DMS153 treated with DMSO at 0.1 percent for 48 hours (cell line): Measurements from ENCODE around the gene KLHL14.

ENCODE experiments used
- DNase-seq: peaks from one replicate; lab custom pipeline; 2025; ENCODE audit not compliant: unreplicated experiment; lab: John Stamatoyannopoulos, UW

The KLHL14 gene

DNA sequence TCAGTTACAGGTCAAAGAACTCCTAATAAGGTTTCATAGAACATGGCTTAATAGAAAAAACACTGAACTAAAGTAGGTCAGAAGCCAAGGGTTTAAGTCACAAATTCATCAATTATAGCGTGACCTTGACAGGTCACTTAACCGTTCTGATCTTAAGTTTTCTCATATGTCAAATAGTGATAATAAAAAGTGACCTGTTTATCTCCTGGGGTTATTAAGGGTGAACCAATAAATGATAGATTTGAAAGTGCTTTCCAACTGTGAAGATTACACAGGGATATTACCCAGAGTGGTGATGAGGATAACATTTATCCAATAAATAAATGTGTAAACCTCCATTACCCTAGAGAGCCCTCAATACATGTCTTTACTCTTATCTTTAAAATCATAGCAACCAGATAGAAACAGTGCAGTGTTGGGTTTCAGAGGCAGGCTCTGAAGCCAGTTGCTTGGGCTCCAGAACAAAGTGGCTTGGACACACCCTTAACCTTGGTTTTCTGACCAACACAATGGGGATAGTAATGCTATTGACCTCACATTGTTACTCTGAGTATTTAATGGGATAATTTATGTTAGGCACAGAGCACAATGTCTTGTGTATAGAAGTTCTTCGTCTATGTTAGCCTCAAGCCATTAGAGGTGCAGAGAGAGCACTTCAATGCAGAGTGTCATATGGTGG is 48.6 kb downstream of the KLHL14 start:
- peak; percentile 80 for DNase-seq

DNA sequence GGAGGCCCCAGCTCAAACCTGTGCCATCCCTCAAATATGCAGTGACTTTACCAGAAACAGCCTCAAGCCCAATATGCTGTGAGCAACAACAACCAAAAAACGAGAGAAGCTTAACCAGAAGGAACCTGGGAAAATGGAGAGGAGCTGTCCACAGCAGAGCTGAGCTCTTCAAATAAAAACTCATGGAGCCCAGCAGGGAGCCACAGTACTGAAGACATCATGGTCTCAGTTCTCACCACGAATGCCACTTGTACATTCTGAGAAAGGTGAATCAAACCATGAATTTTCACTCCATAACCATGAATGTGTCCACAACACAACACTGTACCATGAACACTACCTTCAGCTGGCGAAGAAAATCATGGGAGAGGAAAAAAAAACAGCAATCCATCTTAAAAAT is 50.5 kb downstream of the KLHL14 start:
- no peak for DNase-seq

DNA sequence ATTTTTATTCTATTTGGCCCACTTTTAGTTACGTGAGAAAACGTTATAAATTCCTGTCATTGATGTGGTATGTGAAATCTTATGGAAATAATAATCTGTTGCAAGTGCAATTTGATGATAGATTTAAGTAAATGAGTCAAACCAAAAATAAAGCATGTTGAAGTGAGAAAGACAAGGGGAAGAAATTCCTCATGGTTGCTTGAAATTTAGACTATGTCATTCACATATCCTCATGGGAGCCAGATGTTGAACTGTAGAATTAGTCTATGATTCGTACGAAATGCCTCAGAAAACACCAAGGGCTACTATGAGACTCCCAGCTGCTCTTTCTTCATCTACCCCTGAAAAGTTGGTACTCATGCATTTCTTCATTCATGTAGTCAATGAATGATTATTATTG is 55.7 kb downstream of the KLHL14 start:
- DNase-seq, result no peak

DNA sequence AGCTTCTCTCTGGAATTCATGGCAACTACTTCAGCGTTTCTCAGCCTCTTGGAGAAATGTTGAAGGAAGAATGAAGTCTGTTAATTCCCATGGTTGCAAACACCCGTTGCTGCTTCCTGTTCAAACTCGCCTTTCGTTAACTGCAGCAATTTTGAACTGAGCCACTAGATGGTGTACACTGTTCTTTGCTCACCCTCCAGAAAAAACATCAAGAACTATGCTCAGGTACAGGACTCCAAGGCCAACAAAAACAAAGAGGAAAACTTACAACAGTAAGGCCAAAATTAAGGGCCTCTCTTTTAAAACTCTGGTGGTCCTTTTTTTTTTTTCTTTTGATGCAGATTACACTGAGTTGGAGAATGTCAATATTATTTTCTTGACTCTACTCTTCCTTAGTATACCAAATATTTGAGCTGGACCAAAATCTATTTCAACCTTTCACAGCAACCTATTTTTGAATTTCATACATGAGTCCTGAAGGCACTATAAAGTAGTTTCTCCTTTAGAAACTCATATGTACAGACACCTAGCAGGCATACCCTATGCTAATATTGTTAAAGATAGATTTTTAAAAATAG is 58.2 kb downstream of the KLHL14 start:
- peak; percentile 75 for DNase-seq

DNA sequence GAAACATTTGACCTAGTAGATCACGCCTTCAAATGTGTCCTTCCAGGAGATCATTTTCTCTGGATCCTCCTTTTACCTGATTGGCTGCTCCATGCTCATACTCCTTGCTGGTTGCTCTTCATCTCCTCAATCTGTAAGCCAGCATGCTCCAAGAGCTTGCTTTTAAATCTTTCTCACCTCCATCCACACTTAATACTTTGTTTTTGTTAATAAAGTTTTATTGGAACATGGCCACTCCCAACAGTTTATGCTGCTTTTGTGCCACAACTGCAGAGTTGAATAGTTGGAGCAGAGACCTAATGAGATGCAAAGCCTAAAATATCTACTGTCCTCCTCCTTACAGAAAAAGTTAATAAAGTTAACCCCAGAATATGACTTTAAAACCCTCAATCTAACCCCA is 60.0 kb downstream of the KLHL14 start:
- no peak for DNase-seq

DNA sequence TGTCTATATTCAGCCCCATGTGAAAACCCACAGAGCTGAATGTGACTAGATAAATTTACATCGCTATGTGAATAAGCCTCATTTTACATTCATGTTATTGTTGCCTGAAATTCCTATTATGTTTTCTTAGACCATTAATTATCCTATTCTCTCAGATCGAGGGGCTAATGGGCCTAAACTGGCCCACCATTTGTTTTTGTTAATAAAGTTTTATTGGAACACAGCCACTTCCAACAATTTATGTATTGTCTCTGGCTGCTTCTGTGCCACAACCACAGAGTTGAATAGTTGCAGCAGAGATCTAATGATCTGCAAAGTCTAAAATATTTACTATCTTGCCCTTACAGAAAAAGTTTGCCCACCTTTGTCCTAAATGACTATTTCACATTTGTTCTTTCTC is 61.0 kb downstream of the KLHL14 start:
- DNase-seq, result no peak

DNA sequence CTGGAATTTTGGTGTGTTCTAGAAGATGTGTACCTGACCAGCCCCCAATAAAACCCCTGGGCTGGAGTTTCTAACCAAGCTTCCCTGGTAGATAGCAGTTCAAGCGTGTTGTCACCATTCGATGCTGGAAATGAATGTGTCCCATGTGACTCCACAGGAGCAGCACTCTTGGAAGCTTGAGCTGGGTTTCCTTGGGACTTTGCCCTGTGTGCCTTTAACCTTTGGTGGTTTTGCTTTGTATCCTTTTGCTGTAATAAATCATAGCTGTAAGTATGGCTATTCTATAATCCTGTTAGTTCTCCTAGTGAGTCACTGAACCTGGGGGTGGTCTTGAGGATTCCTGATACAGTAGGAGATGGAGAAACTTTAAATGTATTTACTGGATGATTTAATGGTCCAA is 65.2 kb downstream of the KLHL14 start:
- DNase-seq, result no peak

DNA sequence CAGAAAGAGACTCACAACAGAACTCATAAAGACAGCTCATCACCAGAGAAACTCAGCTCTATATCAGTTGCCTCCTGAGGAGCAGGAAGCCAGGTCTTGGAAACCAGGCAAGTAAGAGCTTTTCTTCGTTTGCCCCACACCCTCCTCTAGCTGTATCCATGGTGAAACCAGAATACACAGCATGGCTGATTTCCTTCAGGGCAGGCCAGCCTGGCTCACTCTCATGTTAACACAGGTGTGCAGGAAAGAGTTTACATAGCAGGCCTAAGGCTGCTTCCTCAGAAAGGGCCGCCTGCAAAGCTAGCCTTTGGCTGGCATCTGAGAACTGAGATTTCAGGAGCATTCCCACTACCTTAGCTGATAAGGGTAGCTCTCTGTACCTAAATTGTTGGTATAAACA is 65.7 kb downstream of the KLHL14 start:
- DNase-seq, result no peak

DNA sequence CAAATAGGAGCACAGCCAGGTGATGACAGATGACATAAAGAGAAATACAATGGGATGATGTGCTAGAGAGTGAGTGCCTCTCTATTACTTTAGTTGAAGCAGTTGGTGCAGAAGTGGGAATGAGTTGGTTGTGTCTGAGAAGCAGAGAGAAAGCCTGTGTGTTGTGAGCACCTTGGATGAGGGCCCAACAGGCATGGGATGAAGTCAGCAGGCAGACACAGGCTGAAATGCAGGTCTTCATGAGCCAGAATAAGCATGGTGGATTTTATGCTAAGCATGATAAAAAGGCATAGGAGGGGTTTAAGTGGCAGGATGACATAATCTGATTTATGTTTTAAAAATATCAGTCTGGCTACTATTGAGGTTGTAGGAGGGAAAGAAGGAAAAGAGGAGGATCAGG is 71.5 kb downstream of the KLHL14 start:
- DNase-seq, result no peak

DNA sequence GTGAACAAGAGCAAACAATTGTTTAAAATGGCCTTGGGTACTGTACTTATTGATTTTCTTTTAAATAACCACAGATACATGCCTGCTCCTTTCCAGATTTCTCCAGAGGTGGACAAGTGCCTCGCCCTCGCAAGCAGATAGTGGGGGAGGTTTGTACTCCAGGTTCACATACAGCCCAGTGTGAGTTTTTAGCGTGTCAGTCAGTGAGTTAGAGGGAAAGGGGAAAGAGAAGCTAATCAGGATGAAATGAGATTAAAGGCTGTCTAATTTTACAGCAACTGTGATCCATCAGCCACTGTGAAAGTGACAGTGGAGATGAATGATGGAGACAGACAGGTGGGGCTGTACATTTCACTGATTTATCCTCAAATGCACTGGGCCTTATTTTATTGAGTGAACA is 74.7 kb downstream of the KLHL14 start:
- DNase-seq, result no peak

DNA sequence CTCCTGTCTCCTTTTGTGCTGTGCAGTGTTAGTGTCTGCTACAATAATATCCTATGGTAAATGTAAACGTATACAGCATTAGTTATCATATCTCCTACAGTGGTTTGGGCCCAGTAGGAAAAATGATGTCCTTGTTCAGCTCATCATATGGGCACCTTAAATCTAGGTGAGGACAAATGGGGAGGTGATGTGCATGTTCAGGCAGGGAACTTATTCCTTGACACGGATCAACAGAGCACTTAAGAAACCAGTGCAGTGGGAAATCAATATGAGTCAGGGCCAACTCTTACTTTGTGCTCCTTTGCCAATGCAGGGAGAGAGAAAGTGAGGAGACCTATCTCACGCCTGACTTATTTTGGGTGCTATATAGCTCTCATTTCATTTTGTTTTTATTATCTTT is 76.4 kb downstream of the KLHL14 start:
- no peak for DNase-seq

DNA sequence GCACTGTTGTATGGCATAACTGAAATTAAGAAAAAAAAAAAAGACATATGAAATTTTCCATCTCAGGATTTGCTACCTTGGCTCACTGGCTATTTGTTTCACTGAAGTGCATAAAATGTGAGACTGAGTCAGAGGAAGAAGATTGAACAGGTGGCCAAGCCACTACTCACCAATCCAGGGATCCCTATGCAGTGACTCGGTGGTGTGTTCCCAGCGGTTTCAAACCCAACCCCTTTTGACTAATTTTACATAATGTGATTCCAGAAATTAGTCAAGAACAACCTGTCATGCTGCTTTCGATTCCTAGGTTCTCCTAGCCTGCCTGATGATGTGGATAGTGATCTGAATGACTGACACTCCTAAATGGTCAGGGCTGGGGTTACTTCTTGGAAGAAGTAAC is 77.3 kb downstream of the KLHL14 start:
- DNase-seq, result no peak

DNA sequence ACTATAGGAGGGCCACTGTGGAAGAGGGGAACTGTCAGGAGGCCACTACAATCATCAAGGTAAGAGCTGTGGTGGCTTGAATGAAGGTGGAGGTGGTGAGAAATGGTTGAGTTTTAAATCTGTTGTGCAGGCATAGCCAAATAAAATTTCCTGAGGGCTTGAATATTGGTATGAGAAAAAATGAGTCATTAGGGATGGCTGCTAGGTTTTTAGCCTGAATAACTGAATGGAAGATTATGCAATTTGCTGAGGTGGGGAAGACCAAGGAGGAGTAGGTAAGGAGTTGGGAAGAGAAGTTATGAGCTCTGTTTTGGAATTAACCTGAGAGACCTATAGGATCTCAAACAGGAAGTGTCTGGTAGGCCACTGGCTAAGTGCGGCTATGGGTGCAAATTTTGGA is 84.0 kb downstream of the KLHL14 start:
- no peak for DNase-seq

DNA sequence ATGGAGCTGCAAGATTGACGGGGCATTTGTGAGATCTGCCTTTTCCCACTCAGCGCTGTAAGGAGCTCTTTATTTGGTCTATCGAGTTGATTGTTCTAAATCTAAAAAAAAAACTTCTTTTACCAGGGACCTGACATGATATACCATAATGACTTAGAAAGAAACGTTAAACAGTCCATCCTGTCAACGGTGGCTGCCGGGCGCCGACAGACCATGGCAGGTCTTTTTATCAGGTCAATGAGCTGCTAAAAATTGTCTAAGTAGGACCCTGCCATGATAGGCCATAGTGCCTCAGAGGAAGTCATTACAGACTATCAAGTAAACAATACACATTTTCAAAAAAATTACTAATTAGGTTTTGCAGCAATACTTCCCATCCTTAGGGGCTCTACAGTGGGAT is 87.9 kb downstream of the KLHL14 start:
- DNase-seq, result no peak

DNA sequence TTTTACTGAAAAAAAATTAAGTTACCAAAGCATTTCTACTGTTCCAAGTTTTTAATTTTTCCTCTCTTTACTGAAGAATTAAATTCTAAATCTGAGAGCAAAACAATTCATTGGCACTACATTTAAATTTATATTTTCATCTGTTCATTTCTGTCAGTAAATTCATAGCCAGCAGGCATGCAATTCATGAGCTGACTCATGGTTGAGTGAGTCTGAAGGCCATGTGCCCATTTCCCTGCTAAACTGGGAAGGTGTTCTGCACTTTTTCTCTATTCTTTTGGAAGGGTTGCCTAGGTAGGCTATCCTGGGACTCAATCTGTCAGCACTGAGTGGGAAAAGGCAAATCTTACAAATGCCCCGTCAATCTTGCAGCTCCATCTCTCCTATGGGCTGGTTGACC is 88.7 kb downstream of the KLHL14 start:
- DNase-seq, result no peak

DNA sequence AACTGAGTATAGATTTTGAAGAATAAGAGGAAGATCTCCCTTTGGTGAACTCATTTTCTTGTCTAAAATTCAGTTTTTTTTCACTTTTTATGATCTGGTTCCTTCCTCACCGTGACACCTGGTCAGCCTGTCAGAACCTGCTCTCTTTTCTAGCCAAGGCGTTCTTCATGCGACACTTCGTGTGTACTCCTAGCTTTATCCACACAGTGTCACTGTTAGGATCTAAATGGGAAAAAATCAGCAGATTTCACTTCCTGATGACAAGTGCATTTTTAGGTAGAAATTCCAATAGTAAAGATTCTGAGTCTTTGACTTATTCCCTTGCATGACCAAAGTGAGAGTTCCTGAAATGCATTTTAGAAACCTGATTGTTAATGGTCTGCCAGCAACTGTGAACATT is 89.8 kb downstream of the KLHL14 start:
- no peak for DNase-seq

DNA sequence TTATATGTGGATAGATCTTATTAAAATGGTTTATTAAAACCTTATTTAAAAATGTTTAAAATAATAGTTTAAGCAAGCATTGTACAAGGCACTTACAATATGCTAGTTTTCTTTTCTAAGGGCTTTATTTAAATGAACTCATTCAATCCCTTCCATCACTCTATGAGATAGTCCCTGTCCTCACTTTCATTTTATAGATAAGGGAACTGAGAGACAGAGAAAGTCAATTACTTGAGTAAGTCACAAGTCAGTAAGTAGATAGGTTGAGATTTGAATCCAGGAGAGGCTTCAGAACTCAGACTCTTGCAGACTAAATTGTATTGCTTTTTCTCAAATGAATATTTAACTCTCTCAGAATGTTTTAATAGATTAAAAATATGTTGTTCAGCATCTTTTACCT is 95.2 kb downstream of the KLHL14 start:
- DNase-seq, result no peak

DNA sequence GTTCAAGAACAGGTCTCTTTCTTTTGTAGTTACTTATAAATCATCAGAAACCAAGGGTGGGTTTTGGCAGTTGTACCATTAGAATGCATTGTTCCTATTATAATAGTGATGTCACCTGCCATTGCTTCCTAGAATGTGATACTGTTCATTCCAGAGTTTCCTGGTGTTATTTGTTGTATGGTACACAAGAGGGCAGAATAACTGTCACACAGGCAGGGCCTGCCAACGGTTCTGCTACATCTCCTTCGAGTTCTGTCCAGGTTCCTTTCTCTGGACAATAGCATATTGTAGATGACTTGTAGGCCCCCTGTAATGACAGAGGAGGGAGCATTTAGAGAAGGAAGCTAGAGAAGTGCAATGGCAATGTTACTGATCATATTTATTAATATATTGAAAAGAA is 98.3 kb downstream of the KLHL14 start:
- DNase-seq, result no peak

DNA sequence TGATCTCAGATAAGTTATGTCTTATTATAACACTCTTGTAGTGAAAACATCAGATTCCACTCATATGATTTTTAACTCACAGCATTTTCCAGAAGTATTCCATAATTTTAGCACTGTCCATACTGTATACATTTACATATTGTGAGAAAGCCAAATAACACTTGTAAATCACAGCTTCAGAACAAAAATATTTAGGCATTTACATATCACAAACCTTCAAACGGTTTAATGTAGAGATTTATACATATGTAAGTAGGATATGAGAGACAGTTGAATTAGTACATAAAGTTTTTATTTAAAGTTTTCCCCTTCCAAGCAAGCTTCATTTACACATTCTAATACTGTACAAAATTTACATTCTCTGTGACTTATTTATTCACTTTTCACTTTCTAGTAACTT is 100.4 kb downstream of the KLHL14 start:
- DNase-seq, result no peak

DNA sequence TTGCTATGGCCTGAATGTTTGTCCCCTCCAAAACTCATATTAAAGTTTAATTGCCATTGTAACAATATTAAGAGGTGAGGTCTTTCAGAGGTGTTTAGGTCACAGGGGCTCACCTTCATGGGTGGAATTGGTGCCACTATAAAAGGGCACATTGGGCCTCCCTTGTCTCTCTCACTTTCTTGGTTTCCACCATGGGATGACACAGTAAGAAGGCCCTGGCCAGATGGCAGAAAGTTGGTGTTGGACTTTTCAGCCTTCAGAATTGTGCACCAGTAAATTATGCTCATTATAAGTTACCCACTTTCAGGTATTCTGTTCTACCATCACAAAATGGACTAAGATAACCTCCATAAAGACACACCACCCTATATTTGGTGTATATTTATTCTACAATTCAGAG is 102.1 kb downstream of the KLHL14 start:
- no peak for DNase-seq

DNA sequence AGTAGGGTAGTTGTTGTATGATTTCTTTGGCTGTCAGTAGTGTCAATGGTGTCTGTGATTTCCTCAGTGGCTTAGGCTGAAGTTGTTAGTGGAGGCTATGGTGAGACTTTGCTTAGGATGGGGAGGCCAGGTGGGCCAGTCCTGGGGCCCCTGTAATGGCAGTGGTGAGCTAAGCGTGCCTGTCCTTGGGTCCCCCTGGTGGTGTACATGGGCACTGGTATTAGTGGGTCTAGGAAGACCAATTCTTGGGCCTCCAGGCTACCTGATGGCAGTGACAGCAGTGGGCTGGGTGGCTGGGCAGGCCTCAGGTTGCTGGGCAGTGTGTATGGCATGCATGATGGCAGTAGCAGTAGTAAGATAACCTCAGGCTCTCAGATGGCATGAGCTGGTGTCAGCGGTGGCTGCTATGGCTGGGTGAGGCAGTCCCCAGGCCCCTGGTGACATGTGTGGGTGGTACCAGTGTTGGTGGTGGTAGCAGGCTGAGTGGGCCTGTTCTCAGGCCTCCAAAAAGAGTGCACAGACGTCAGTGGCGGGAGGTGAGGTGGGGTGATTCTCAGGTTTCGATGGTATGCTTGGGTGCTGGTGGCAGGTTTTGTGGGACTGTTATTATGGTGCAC is 103.2 kb downstream of the KLHL14 start:
- DNase-seq, result no peak

DNA sequence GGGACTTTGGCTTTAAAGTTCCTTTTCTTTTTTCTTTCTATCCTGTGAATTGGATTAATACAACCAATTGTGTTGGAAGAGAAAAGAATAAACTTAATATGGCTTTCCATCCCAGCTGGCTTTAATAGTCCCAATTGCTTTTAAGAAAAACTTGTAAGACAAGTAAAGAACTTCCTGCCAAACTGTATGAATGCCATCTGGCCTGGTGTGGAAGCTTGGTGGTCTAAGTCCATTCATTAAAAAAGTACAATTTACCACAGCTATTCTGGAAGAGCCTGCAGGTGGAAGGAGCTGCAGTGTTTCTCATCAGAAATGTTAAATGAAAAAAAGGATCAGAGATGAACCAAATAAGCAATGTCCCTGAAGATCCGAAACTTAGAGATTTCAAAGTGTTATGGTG is 103.9 kb downstream of the KLHL14 start:
- no peak for DNase-seq
